Neural cell (in vitro differentiated cells): ENCODE measurements around the gene EPC1.

Source experiments
- CTCF ChIP-seq: fragments of 450-650 bp; IDR thresholded peaks from 2 replicates; pipeline ENCODE4 v1.5.1; 2014; ENCODE audit warnings: antibody characterized with exemption, mild to moderate bottlenecking, moderate library complexity; ENCODE audit not compliant: poor library complexity, severe bottlenecking
- EP300 ChIP-seq: fragments of 450-650 bp; conservative IDR thresholded peaks from 2 replicates; pipeline ENCODE4 v1.6.1; 2014; ENCODE audit warnings: antibody characterized with exemption, mild to moderate bottlenecking, moderate library complexity; ENCODE audit not compliant: poor library complexity, severe bottlenecking
- EZH2 ChIP-seq: fragments of 200-600, 300-800 bp; shearing (Covaris generic), sonication (generic); IDR thresholded peaks from 2 replicates; pipeline ENCODE4 v1.6.1; 2014; ENCODE audit warnings: antibody characterized with exemption, low read length, borderline replicate concordance, mild to moderate bottlenecking; ENCODE audit not compliant: insufficient read depth, poor library complexity, severe bottlenecking
- MXI1 ChIP-seq: fragments of 450-650 bp; conservative IDR thresholded peaks from 2 replicates; pipeline ENCODE4 v1.6.1; 2014; ENCODE audit warnings: antibody characterized with exemption, mild to moderate bottlenecking; ENCODE audit not compliant: poor library complexity, severe bottlenecking
- POLR2AphosphoS5 ChIP-seq: IDR thresholded peaks from 2 replicates; pipeline ENCODE4 v1.6.1; 2012
- RAD21 ChIP-seq: fragments of 450-650 bp; conservative IDR thresholded peaks from 2 replicates; pipeline ENCODE4 v1.6.1; 2014; ENCODE audit warnings: antibody characterized with exemption, mild to moderate bottlenecking, moderate library complexity
- REST ChIP-seq: IDR thresholded peaks from 2 replicates; pipeline ENCODE4 v1.6.1; 2012; ENCODE audit warnings: borderline replicate concordance
- SMC3 ChIP-seq: fragments of 450-650 bp; conservative IDR thresholded peaks from 2 replicates; pipeline ENCODE4 v1.6.1; 2014; ENCODE audit warnings: antibody characterized with exemption, mild to moderate bottlenecking, moderate library complexity; ENCODE audit not compliant: poor library complexity

DNA sequence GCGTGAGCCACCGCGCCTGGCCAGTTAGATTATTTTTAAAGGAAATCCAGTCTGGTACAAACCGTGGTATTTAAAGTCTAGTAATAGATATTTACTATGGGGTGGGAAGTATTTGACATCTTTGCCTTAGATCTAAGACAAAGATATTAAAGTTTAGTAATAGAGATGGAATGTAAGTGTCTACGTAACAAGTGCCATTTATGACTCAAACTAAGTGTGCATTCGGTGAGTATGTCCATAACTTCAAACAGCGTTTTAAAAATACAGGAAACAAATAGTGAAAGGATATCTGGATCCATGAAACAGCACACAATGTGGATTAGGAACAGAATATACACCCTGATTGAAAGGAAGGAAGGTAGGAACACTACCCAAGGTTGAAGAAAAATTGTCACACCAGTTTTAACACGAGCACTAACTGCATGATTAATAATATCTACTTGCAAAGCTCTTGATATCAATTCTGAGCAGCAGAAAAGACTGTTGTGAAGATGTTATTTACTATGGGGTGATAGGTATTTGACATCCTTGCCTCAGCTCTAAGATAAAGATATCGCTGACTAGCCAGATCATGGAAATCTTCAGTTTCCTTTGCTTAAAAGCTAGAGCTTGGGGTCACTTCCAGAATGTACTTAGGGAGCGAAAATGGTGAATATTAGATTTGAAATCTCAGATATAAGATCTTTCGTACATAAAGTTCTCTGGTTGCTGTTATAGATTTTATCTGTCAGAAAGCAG is 48.7 kb downstream of the EPC1 start:
- TF ChIP-seq CTCF (no peak), RAD21 (no peak), MXI1 (no peak), EZH2 (no peak), EP300 (no peak), POLR2AphosphoS5 (no peak), SMC3 (no peak), REST (no peak)
